ENCODE results near the gene NUTM2B.
"Not testable (repeated sequence)": the region's sequence is repeated elsewhere in the genome, so short reads cannot be mapped to it uniquely, and the experiment has no call there.

The NUTM2B gene

DNA sequence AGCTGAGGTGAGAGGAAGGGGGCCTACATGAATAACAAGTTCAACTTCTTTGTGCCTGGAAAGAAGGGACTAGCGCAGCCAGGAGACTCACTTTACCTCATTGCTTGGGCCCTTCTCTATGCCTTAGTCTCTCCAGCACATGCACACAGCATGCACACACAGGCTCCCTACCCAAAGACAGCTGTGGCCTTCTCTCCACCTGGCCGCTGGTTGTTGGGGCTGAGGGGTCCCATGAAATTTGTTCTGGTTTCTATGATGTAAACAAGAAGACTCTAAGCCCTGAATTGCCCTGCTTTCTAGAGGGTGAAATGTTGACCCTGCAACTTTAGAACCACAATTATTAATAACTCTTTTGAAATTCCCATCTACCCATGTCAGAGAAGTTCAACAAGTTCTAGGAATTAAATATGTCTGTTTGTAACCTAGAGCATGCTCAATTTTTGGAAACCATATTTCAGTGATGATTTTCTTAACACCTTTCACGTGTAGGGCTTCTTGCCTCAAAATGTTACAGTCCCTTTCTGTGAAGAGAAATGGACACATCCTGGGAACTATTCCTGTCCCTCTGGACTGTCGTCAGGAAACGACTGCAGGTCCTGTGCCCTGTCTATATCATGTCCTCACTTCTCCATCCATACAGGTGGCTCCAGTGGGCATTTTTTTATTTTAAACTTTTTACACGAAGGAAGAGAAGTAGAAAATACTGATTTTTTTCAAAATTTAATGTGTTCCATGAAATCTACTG, 15.4 kb upstream of the NUTM2B start:
- H3K9me3 ChIP-seq (ENCODE audit: control insufficient read depth in 2 of 2, low read length in 2 of 2); H3K9ac ChIP-seq (ENCODE audit: low read depth in 1 of 2, low read length in 2 of 2); H3K27ac ChIP-seq (ENCODE audit: low read depth in 2 of 2, low read length in 2 of 2); H3K4me1 ChIP-seq (ENCODE audit: control insufficient read depth in 2 of 2, insufficient read depth in 2 of 2, low read length in 2 of 2); H3K4me3 ChIP-seq (ENCODE audit: low read length in 2 of 2); H3K27me3 ChIP-seq (ENCODE audit: control insufficient read depth in 2 of 2, insufficient read depth in 2 of 2, low read length in 2 of 2): not testable (repeated sequence)
- peaks cover 0 to 14% of the 10 kb centered on the region in 2 donors for H3K36me3 ChIP-seq (ENCODE audit: control insufficient read depth in 2 of 2, insufficient read depth in 2 of 2, low read length in 2 of 2)

DNA sequence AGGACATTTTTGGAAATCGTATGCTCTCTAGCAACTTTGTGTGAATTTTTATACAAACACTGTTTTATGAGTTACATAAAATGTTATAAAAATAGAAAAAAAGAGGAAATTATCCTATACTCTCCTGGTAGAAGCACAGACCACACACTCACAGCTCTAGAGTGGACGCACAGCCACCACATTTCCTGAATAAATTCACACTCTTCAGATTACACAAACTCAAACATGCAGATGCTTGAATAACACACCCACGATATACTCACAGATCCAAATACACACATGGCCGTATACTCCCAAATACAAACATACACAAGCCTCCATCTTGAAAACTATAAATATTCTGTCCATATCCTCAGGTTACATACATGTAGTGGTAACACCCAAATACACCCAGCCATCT, 14.2 kb upstream of the NUTM2B start:
- not testable (repeated sequence) for H3K9me3 ChIP-seq (ENCODE audit: control insufficient read depth in 2 of 2, low read length in 2 of 2); H3K9ac ChIP-seq (ENCODE audit: low read depth in 1 of 2, low read length in 2 of 2); H3K4me1 ChIP-seq (ENCODE audit: control insufficient read depth in 2 of 2, insufficient read depth in 2 of 2, low read length in 2 of 2); H3K27me3 ChIP-seq (ENCODE audit: control insufficient read depth in 2 of 2, insufficient read depth in 2 of 2, low read length in 2 of 2); H3K4me3 ChIP-seq (ENCODE audit: low read length in 2 of 2); H3K27ac ChIP-seq (ENCODE audit: low read depth in 2 of 2, low read length in 2 of 2)
- peaks cover 0 to 14% of the 10 kb centered on the region in 2 donors for H3K36me3 ChIP-seq (ENCODE audit: control insufficient read depth in 2 of 2, insufficient read depth in 2 of 2, low read length in 2 of 2)

DNA sequence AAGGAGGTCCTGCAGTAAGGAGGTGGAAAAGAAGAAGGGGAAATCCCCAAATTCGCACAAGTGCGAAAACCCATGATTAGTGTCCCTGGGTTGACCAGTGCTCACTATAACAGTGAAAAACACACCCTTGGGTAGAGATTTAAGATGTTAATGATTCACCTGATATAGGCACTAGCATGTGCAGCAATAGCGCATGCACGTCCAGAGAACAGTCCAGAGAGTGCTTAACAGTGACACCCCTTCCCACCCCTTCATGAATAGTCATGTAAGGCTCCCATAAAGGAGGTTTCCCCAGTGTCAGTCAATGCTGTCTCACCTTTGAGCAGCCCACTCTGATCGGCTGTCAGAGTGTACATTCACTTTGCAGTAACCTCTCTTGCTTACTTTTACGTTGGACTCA, 6.4 kb upstream of the NUTM2B start:
- not testable (repeated sequence) for H3K9ac ChIP-seq (ENCODE audit: low read depth in 1 of 2, low read length in 2 of 2); H3K27me3 ChIP-seq (ENCODE audit: control insufficient read depth in 2 of 2, insufficient read depth in 2 of 2, low read length in 2 of 2); H3K36me3 ChIP-seq (ENCODE audit: control insufficient read depth in 2 of 2, insufficient read depth in 2 of 2, low read length in 2 of 2)

DNA sequence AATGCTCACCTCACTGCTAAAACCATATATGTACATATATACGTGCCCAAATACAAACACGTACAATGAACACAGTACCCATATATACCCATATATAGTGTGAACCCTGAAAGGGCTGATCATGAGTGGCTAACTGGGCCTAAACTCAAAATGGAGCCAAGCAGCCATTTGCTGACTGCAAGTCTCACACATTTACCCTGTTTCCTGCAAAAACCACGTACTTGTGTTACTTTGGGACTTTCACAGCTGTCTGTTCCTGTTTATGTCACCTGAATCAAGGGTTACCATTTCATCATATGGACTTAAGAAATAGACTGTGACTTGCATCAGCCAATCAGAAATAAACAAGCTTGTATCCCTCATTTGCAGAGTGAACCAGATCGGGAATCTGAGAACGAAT, 5.9 kb upstream of the NUTM2B start:
- H3K9ac ChIP-seq (ENCODE audit: low read depth in 1 of 2, low read length in 2 of 2); H3K9me3 ChIP-seq (ENCODE audit: control insufficient read depth in 2 of 2, low read length in 2 of 2); H3K4me1 ChIP-seq (ENCODE audit: control insufficient read depth in 2 of 2, insufficient read depth in 2 of 2, low read length in 2 of 2); H3K4me3 ChIP-seq (ENCODE audit: low read length in 2 of 2); H3K27ac ChIP-seq (ENCODE audit: low read depth in 2 of 2, low read length in 2 of 2); H3K36me3 ChIP-seq (ENCODE audit: control insufficient read depth in 2 of 2, insufficient read depth in 2 of 2, low read length in 2 of 2); H3K27me3 ChIP-seq (ENCODE audit: control insufficient read depth in 2 of 2, insufficient read depth in 2 of 2, low read length in 2 of 2): not testable (repeated sequence)

More for the DNA sequence above, 6.4 kb upstream of the NUTM2B start:
- H3K9me3 ChIP-seq (ENCODE audit: control insufficient read depth in 2 of 2, low read length in 2 of 2); H3K4me1 ChIP-seq (ENCODE audit: control insufficient read depth in 2 of 2, insufficient read depth in 2 of 2, low read length in 2 of 2); H3K4me3 ChIP-seq (ENCODE audit: low read length in 2 of 2); H3K27ac ChIP-seq (ENCODE audit: low read depth in 2 of 2, low read length in 2 of 2): not testable (repeated sequence)

GRCh38 chr10:79700381-79700944, 2.6 kb upstream of the NUTM2B start:
- H3K36me3 ChIP-seq (ENCODE audit: control insufficient read depth in 2 of 2, insufficient read depth in 2 of 2, low read length in 2 of 2): not testable (repeated sequence)

DNA sequence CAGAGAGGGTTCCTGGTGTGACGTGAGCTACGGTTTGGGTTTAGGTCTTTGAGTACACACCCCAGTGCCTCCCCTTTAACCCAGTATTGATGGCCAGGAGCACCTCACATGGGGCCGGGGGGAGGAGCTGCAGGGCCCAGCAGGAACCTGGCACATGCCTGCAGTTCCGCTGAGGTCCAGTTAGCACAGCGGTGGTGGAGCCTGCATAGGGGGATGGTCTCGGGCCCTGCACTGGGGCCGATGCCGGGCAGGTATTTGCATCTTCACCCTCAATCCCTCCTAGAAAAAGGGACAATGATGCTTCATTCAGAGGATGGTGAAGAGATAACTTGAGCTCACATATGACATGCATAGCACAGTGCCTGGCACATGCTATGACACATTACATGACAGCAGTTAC, 4.0 kb downstream of the NUTM2B start:
- H3K36me3 ChIP-seq (ENCODE audit: control insufficient read depth in 2 of 2, insufficient read depth in 2 of 2, low read length in 2 of 2); H3K4me1 ChIP-seq (ENCODE audit: control insufficient read depth in 2 of 2, insufficient read depth in 2 of 2, low read length in 2 of 2); H3K4me3 ChIP-seq (ENCODE audit: low read length in 2 of 2); H3K9ac ChIP-seq (ENCODE audit: low read depth in 1 of 2, low read length in 2 of 2); H3K27ac ChIP-seq (ENCODE audit: low read depth in 2 of 2, low read length in 2 of 2); H3K9me3 ChIP-seq (ENCODE audit: control insufficient read depth in 2 of 2, low read length in 2 of 2); H3K27me3 ChIP-seq (ENCODE audit: control insufficient read depth in 2 of 2, insufficient read depth in 2 of 2, low read length in 2 of 2): not testable (repeated sequence)

More at GRCh38 chr10:79700381-79700944, 2.6 kb upstream of the NUTM2B start:
- not testable (repeated sequence) for H3K27me3 ChIP-seq (ENCODE audit: control insufficient read depth in 2 of 2, insufficient read depth in 2 of 2, low read length in 2 of 2); H3K27ac ChIP-seq (ENCODE audit: low read depth in 2 of 2, low read length in 2 of 2); H3K9ac ChIP-seq (ENCODE audit: low read depth in 1 of 2, low read length in 2 of 2); H3K4me3 ChIP-seq (ENCODE audit: low read length in 2 of 2); H3K4me1 ChIP-seq (ENCODE audit: control insufficient read depth in 2 of 2, insufficient read depth in 2 of 2, low read length in 2 of 2); H3K9me3 ChIP-seq (ENCODE audit: control insufficient read depth in 2 of 2, low read length in 2 of 2)

DNA sequence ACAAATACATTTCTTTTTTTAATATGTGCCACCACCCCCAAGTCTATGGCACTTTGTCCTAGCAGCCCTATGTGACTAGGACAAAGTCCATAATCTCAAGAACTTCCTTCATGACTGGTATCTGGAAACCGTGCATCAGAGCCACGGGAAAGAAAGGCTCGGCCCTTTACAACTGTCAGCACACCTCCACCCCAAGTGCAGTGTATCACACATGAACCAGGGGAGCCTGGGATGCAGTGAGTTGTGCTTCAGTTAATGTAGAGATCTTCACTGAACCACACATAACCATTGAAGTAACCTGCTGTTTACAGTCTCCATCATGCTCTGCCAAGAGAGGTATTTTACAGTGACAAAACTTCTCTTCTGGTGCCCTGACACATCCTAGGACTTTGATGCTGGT, 11.9 kb downstream of the NUTM2B start:
- not testable (repeated sequence) for H3K4me1 ChIP-seq (ENCODE audit: control insufficient read depth in 2 of 2, insufficient read depth in 2 of 2, low read length in 2 of 2); H3K4me3 ChIP-seq (ENCODE audit: low read length in 2 of 2); H3K36me3 ChIP-seq (ENCODE audit: control insufficient read depth in 2 of 2, insufficient read depth in 2 of 2, low read length in 2 of 2); H3K9me3 ChIP-seq (ENCODE audit: control insufficient read depth in 2 of 2, low read length in 2 of 2); H3K9ac ChIP-seq (ENCODE audit: low read depth in 1 of 2, low read length in 2 of 2); H3K27me3 ChIP-seq (ENCODE audit: control insufficient read depth in 2 of 2, insufficient read depth in 2 of 2, low read length in 2 of 2)
- H3K27ac ChIP-seq (ENCODE audit: low read depth in 2 of 2, low read length in 2 of 2): peak overlapping the region; percentile 23 to 71

- H3K9ac ChIP-seq (ENCODE audit: low read depth in 1 of 2, low read length in 2 of 2); H3K27ac ChIP-seq (ENCODE audit: low read depth in 2 of 2, low read length in 2 of 2); H3K4me1 ChIP-seq (ENCODE audit: control insufficient read depth in 2 of 2, insufficient read depth in 2 of 2, low read length in 2 of 2); H3K36me3 ChIP-seq (ENCODE audit: control insufficient read depth in 2 of 2, insufficient read depth in 2 of 2, low read length in 2 of 2); H3K27me3 ChIP-seq (ENCODE audit: control insufficient read depth in 2 of 2, insufficient read depth in 2 of 2, low read length in 2 of 2); H3K4me3 ChIP-seq (ENCODE audit: low read length in 2 of 2); H3K9me3 ChIP-seq (ENCODE audit: control insufficient read depth in 2 of 2, low read length in 2 of 2): not testable (repeated sequence)
These were observed 14.0 kb downstream of the NUTM2B start for GRCh38 chr10:79716917-79717579.

DNA sequence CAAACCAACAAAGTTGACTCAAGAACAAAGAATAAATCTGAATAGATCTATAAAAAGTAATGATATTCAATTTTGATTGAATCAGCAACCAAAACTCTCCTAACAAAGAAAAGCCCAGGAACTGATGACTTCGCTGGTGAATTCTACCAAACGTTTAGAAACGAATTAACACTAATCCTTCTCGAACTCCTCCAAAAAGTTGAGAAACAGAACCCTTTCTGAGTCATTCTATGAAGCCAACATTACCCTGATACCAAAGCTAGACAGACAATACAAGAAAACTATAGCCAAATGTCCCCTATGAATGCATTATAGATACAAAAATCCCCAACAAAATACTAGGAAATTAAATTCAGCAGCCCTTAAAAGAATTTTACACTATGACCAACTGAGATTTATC, 17.0 kb downstream of the NUTM2B start:
- H3K36me3 ChIP-seq (ENCODE audit: control insufficient read depth in 2 of 2, insufficient read depth in 2 of 2, low read length in 2 of 2); H3K27me3 ChIP-seq (ENCODE audit: control insufficient read depth in 2 of 2, insufficient read depth in 2 of 2, low read length in 2 of 2); H3K9me3 ChIP-seq (ENCODE audit: control insufficient read depth in 2 of 2, low read length in 2 of 2); H3K4me3 ChIP-seq (ENCODE audit: low read length in 2 of 2); H3K4me1 ChIP-seq (ENCODE audit: control insufficient read depth in 2 of 2, insufficient read depth in 2 of 2, low read length in 2 of 2); H3K9ac ChIP-seq (ENCODE audit: low read depth in 1 of 2, low read length in 2 of 2); H3K27ac ChIP-seq (ENCODE audit: low read depth in 2 of 2, low read length in 2 of 2): not testable (repeated sequence)

DNA sequence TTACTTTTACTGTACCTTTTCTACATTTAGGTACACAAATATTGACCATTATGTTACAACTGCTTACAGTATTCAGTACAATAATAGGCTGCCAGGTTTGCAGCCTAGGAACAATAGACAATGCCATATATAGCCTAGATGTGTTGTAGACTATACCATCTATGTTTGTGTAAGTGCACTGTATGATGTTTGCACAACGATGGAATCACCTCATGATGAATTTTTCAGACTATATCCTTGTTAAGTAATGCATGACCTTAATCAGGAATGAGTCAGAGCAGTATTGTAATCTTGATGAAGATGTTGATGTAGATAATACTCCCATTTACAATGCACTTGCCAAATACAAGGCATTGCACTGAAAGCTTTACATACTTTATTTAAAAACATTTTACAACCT, 23.6 kb downstream of the NUTM2B start:
- not testable (repeated sequence) for H3K9ac ChIP-seq (ENCODE audit: low read depth in 1 of 2, low read length in 2 of 2); H3K9me3 ChIP-seq (ENCODE audit: control insufficient read depth in 2 of 2, low read length in 2 of 2); H3K4me3 ChIP-seq (ENCODE audit: low read length in 2 of 2); H3K36me3 ChIP-seq (ENCODE audit: control insufficient read depth in 2 of 2, insufficient read depth in 2 of 2, low read length in 2 of 2); H3K27ac ChIP-seq (ENCODE audit: low read depth in 2 of 2, low read length in 2 of 2); H3K27me3 ChIP-seq (ENCODE audit: control insufficient read depth in 2 of 2, insufficient read depth in 2 of 2, low read length in 2 of 2); H3K4me1 ChIP-seq (ENCODE audit: control insufficient read depth in 2 of 2, insufficient read depth in 2 of 2, low read length in 2 of 2)

All from mucosa of rectum (tissue), 2 donors.